HG03025 (cell line): ENCODE results near the gene KCTD15.
A peak's percentile ranks its signal among the peaks of the same experiment; 100 is the strongest.

ENCODE experiments used
- ATAC-seq: cut with Tn5 transposase; IDR thresholded peaks from one replicate; pipeline ENCODE4 v1.9.1; 2021; ENCODE audit warnings: mild to moderate bottlenecking, moderate library complexity; ENCODE audit not compliant: unreplicated experiment, low FRiP score

KCTD15 gene

DNA sequence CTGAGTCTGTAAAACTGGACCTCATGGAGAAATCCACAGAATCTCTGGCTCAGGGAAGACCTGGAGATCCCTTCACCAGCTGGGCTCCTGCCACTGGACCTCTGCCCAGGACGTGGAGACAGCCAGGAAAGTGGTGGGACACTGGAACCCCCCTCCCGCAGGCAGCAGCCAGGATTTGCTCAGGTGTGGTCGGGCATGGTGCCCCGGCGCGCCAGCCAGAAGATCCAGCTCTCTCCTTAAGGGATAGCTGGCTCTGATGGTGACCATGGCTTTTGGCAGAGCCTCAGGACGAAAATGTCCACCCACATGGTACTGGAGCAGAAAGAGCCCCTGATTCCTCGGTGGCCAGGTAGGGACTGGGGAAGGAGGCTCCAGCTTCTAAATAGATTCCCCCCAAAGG is 26.6 kb upstream of the KCTD15 start:
- ATAC-seq = no peak

DNA sequence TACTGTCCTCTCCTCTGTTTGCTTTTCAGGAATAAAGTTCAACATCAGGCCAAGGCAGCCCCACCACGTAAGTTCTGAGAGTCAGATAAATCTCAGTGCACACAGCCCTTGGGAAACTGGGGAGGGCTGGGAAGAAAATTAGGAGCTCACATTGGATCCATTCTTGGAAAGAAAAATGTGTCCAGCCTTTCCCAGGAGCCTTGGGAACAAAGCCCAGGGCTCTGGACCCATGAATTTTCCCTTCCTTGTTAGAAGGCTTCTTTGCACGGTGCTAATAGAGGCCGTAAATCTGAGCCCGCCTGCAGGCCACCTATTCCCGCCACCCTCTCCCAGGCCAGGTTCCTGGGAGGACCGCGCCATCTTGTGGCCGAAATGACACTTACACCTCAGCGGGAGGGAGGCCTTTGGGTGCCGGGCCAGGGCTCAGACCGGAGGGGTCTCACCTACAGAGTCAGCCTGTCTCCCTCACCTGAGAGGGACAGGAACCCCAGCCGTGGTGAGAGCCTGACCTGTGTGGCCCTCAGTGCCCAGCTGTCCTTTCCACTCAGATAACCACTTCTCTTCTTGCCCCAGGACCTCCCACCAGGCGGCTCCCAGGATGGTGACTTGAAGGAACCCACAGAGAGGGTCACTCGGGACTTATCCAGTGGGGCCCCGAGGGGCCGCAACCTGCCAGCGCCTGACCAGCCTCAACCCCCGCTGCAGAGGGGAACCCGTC is 25.1 kb upstream of the KCTD15 start:
- no peak for ATAC-seq

DNA sequence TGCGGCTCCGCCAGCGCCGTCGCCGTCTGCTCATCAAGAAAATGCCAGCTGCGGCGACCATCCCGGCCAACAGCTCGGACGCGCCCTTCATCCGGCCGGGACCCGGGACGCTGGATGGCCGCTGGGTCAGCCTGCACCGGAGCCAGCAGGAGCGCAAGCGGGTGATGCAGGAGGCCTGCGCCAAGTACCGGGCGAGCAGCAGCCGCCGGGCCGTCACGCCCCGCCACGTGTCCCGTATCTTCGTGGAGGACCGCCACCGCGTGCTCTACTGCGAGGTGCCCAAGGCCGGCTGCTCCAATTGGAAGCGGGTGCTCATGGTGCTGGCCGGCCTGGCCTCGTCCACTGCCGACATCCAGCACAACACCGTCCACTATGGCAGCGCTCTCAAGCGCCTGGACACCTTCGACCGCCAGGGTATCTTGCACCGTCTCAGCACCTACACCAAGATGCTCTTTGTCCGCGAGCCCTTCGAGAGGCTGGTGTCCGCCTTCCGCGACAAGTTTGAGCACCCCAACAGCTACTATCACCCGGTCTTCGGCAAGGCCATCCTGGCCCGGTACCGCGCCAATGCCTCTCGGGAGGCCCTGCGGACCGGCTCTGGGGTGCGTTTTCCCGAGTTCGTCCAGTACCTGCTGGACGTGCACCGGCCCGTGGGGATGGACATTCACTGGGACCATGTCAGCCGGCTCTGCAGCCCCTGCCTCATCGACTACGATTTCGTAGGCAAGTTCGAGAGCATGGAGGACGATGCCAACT is 24.4 kb upstream of the KCTD15 start:
- ATAC-seq = no peak

GRCh38 chr19:33772858-33773180 is 23.9 kb upstream of the KCTD15 start:
- ATAC-seq = no peak

GRCh38 chr19:33773704-33774624 is 22.7 kb upstream of the KCTD15 start:
- ATAC-seq = no peak

- ATAC-seq = no peak
These were observed 21.9 kb upstream of the KCTD15 start for GRCh38 chr19:33774751-33775150.

- ATAC-seq = no peak
These were observed 20.8 kb upstream of the KCTD15 start for GRCh38 chr19:33775731-33776487.

DNA sequence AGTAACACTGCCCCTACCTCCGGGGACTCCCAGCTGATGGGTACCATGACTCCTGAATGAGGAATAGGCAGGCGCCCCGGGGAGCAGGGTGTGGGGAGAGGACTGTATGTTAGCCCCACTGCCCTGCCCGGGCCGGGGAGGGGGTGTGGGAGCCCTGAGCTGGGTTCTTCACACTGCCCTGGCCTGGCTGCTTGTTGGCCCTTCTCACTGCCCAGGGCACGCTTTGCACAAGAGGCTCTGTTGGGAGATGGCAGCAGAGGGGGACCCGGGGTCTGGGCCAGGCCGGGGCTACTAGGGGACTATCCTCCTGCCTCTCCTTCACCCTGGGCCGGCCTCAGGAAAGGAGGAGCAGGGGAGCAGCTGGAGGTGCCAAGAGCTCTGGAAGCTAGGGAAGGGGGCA is 19.3 kb upstream of the KCTD15 start:
- ATAC-seq = no peak

DNA sequence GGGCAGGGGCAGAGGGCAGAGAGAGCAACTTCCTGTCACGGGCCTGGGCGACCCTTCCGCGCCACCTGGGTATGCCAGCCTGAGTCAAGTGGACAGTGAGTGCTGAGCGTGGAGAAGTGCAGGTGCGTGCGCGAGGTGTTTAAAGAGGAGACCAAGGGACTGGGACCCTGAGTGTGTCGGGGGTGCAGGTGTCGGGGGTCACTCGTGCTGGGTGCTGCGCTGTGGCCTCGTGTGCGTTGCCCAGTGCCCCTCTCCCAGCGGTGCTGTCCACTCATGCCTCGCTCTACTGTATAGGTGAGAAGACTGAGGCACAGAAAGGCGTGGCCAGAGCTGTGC is 18.9 kb upstream of the KCTD15 start:
- ATAC-seq = no peak

- peak; percentile 45 for ATAC-seq
These were observed 18.4 kb upstream of the KCTD15 start for GRCh38 chr19:33778089-33778791.

DNA sequence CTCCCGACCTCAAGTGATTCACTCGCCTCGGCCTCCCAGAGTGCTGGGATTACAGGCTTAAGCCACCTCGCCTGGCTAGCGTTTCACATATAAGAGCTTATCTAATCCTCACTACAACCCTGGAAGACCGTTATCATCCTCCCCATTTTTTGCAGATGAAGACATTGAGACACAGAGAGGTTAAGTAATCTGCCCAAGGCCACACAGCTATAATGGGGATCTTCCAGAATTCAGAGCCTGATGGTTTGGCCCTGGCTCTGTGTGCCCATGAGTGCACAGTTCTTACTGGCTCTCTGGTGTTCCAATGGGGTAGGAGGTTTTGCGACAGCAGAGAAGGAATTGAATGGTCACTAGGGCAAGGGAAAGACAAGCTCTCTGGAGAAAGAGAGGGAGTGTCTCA is 16.8 kb upstream of the KCTD15 start:
- no peak for ATAC-seq

DNA sequence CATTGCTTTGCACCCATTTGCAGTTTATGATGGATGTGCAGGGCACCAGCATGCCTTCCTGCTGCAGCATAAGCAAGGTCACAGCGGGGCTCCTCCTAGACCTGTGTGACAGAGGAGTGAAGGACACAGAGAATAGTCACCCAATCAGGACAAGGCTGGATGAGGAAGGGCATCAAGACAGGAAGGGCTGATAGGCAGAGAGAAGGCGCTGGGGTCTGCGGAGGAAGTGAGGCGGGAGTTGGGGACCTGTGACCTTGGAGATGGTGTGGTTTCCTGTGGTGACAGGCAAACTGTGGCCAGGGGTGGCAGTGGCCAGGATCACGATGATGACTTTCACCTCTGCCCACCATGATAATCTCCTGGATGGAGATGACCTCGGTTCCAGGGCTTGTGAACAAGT is 16.4 kb upstream of the KCTD15 start:
- ATAC-seq = no peak

GRCh38 chr19:33780746-33781145 is 15.9 kb upstream of the KCTD15 start:
- ATAC-seq = no peak

- ATAC-seq = no peak
These were observed 15.2 kb upstream of the KCTD15 start for GRCh38 chr19:33781415-33781935.

DNA sequence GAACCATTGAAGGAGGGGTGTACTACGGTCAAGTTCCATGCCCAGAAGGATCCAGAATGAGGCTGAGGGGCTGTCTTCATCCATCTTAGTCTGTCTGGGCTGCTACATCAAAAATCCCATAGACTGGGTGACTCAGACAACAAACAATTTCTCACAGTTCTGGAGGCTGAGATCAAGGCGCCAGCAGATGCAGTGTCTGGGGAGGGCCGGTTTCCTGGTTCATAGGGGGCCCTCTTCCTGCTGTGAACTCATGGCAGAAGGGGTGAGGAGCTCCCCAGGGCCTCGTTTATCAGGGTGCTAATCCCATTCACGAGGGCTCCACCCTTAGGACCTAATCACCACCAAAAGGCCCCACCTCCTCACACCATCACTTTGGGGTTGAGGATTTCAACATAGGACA is 14.7 kb upstream of the KCTD15 start:
- ATAC-seq = no peak

GRCh38 chr19:33784432-33784831 is 12.2 kb upstream of the KCTD15 start:
- no peak for ATAC-seq

DNA sequence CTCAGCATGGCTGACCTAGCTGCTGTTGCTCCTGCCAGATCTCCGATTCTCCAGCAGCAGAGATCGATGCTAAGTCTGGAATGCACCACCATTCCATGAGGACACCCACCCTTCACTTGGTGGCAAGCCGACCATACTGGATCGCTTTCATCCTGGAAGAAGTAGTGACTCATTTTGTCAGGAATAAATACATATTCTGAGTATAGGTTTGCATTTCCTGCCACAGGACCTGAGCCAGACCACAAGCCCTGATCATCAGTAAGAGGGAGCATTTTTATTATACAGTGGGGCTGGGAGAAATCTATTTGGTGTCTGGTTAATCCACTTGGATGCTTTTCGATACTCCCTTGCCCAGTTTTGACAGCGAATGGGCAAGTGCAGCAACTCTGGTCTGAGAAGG is 10.9 kb upstream of the KCTD15 start:
- ATAC-seq = no peak

- no peak for ATAC-seq
These were observed 8.0 kb upstream of the KCTD15 start for GRCh38 chr19:33788676-33789075.

DNA sequence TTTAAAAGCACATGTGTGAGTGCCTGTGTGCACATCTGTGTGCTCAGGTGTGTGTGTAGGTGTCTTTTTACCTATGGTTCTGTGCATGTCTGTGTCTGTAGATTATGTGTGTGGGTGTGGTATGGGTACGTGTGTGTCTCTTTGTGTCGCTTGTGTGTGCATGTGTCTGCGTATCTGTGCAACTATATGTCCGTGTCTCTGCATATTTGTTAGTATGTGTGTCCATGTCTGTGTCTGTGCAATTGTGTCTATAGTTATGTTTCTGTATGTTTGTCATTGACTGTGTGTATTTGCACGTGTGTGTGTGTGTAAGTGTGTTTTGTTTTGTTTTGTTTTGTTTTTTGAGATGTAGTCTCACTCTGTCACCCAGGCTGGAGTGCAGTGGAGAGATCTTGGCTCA is 7.3 kb upstream of the KCTD15 start:
- ATAC-seq = no peak
